GM18517 (cell line): ENCODE data around the gene LRRC10B.

ENCODE experiments used
- ATAC-seq: cut with Tn5 transposase; IDR thresholded peaks from one replicate; pipeline ENCODE4 v1.9.1; 2021; ENCODE audit warnings: mild to moderate bottlenecking, moderate library complexity; ENCODE audit not compliant: unreplicated experiment

LRRC10B gene

DNA sequence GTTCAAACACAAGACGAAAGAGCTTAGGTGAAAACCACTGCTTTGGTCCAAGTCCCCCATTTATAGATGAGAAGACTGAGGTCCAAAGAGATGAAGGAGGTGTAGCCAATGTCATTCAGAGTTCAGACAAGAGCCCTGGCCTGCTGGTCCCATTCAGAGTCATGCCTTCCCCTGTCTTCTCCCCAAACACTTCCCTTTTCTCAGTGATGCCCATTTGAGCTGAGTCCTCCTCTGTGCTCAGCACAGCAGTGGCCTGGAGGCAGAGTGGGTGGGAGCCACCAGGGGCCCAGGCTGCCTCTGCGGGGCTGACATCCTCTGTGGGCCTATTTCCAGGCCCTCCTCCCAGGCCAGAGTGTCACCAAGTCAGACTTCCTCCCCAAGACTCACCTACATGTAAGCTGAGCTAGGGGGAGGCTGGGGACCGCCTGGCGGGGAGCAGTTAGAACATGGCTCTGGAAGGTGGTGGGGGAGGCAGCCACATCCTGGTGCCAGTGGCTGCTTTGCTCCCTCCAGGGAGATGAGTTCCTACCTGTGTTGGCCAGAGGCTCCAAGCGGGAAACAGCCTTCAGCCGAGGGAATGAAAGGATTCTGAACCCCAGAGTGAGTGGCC lies 22.4 kb upstream of the LRRC10B start:
- ATAC-seq = no peak

DNA sequence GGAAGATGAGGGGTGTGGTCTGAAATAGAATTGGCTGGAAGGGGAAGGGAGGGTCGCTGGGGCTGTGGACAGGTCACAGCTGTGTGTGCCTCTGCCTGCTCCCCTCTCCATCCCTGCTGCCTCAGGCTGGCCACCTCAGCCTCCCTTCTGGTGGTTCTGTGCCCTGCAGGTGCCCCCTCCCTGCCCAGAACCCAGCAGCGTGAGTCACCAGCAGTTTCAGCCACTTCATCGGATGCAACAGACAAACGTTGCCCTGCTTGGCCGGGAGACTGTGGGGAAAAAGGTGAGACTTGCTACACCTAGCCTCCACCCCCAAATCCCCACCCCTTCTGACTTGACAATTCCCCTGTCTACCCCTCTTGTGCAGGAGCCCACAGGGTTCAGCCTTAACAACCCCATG lies 21.8 kb upstream of the LRRC10B start:
- no peak for ATAC-seq

DNA sequence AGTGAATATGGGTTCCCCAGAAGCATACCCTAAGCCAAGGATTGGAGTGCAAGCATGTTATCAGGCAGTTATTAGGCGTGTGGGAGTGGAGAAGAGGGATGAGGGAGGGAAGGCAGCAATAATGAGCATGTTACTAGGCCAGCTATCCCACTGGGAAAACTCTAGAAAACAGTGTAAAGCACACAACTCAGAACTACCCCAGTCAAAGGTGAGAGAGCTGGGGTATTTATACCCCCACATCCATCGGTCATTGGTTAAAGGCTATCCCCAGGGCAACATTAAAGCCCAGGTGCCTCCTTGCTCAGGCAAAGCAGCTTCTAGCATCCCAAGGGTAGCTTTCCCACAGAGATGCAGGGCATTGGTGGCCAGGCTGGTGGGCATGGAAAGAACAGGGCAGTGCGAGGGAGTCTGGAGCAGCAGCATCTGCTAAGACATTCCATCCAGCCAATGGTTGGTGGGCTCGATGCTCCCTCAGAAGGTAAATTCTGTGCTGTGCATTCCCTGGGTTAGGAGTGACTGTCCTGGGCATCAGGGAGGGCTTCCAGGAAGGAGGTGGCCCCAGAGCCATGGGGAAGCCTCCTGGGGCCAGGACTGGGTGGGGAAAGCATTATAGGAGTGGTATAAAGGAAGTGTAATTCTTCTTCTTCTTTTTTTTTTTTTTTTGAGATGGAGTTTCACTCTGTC lies 21.1 kb upstream of the LRRC10B start:
- no peak for ATAC-seq

DNA sequence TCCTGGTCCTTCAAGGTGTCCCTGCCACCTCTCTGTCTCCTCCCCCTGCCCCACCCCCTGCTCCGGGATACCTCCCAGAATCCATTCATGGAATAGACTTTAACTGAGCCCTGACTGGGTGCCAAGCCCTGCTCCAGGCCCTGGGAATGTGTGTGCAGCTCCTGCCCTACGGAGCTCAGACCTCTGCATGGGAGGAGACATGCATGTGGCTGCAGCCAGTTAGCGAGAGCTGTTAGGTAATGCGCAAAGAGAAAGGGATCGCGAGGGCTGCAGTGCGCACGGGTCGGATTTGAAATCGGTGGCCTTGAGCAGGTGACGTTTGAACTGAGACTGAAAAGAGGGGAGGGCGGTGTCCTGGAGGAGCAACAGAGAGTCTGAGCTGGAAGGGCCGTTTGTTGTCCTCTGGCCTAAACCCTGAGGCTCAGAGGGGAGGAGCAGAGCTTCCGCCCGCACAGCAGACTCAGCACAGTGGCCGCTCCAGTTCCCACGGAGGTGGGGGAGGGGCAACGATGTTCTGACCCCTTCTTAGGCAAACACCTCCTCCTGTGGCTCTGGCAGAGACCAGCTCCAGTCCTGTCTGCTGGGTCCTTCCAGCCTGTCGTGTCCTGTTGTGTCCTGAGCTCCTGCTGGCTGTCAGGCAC lies 19.8 kb upstream of the LRRC10B start:
- ATAC-seq = no peak

DNA sequence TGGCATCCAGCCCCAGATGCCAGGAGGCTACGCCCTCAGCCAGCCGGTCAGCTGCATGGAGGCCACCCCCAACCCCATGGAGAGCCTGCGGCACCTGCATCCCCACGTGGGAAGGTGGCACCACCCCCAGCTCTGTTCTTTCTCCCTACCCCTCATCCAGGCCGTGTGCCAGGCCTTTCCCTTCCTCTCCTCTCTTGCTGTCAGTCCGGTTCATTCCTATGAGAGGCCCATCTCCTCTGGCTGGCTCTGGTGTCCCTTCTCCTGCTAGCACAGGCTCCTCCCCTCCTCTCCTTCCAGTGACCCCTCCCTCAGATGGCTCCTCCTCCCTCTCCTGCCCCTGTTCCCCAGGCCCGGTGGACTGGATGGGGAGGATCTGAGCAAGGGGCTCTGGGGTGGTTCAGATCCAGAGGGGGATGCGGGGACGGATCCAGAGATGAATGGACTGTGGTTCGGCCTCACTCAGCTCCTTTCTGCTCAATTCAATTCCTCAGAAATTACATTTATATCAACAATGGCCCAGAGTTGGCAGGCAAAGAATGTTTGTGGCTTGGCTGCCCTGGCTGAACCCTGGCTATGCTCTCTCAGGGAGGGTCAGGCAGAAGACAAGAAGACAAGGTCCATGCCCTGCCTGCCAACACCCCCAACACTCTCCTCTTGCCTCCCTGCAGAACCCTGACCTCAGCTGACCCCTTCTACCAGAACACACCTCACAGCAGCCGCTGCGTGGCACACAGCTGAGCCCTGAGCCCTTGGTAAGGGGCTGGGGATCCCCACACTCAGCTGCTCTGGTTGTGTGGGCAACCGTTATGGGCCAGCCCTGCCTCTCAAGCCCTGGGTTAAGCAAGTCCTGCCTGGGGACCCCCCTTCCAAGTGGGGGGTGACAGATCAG lies 18.5 kb upstream of the LRRC10B start:
- no peak for ATAC-seq

DNA sequence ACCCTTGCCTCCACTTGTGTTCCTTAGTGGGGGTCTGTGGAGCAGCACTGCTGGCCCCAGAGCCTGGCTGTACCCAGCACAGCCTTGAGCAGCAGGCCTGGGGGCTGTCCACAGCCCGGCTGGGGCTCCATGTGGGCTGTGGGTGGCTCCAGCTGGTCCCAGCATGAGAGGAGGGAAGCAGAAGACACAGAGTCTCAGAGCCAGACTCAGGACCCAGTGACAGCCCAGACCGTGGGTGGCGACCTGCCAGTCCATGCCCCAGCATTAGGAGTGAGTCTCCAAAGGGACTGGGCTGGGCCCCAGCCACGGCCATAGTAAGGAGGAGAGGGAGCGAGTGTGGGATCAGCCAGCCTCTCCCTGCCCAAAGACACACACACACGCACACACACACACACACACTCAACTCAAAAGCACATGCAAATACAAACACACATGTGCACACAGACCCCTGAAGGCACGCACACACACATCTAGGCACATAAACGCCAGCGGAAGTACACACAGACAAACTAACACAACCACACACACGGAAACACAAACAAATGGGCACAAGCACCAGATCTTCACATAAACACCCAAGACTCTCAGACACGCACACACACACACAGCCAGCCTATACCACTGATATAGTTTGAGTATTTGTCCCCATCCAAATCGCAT lies 16.7 kb upstream of the LRRC10B start:
- ATAC-seq = no peak

DNA sequence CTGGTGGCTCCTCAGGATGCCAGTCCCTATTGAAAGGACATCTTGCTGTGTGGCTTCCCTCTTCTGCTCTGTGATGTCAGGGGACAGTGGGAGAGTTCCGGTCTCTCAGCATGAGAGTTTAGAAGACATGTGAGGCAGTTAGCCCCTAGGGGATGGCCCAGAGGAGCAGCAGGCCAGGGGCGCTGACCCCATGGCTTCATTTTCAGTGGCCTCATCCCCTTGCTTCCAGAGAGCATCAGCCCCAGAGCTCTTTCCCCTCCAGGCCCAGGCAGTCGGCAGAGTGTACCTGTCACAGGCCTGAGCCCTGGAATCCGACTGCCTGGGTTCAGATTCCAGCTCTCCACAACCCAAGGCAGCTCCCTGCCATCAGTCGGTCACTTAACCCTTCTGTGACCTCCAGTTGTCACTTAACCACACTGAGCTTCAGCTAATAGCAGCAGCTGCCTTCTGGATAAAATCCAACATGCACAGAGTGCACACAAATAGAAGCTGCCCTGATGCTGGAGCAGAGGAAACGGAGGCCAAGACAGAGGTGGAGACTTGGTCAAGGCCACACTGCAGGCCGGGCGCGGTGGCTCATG lies 14.1 kb upstream of the LRRC10B start:
- ATAC-seq = no peak

DNA sequence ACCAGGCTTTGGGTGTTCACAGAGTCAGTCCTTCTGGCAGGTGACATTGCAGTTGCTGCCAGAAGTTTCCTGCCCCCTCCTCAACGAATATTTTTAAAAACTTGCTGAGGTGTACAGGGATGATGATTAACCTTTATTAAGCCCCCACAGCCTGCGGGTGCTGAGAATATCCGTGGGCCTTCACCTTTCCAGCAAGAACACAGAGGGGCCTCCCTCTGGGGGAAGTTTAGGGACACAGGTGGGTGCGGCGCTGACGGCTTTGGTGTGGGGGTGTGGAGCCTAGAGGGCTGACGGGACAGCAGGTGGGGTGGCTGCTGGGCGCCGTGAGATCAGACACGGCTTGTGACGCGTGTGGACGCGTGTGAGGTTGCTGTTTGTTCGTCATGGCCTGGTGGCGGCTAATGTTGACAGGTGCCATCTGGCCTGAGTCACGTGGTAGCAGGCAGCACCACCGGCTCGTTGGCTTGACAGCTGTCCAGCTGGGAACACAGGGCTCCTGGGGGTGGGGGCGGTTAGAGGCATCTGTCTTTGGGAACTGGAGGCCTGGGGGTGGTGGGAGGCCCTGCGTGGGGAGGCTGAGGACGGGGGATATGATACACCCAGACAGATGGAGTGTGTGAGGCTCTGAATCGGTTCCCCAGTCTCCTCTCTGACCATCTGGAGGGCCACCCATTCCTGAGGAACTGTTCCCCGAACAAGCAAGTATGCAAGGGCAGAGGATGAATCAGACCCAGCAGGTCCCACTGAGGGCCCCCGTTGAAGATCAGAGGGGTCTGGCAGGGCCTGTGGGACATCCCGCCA lies 12.5 kb upstream of the LRRC10B start:
- no peak for ATAC-seq

DNA sequence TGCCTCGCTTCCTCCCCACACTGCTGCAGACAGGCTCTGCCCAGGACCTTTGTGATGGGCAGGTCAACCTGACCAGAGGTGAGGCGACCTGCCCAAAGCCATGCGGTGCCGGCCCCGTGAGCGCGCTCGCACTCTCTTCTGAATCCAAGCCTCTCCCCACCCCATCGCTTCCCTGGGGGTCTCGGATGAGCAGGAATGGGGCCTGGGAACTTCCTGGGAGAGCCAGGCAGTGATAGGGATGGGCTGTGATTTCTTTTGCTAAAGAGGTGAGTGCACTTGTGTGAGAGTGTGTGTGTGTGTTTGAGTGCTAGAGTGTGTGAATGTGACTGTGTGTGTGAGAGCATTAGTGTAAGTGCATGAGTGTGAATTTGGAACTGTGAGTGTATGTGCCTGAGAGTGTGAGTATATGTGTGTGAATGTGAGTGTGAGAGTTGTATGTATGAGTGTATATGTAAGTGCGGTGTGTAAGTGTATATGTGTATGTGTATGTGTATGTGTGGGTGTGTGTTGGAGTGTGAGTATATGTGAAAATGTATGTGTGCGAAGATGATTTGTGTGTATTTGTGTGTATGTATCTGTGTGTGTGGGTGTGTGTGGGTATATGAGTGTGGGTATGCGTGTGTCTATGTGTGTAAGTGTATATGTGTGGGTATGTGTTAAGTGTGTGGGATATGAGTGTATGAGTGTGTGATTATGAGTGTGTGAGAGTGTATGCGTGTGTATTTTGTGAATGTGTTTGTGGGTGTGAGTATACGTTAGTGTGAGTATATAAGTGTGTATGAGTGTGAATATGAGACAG lies 11.7 kb upstream of the LRRC10B start:
- no peak for ATAC-seq

DNA sequence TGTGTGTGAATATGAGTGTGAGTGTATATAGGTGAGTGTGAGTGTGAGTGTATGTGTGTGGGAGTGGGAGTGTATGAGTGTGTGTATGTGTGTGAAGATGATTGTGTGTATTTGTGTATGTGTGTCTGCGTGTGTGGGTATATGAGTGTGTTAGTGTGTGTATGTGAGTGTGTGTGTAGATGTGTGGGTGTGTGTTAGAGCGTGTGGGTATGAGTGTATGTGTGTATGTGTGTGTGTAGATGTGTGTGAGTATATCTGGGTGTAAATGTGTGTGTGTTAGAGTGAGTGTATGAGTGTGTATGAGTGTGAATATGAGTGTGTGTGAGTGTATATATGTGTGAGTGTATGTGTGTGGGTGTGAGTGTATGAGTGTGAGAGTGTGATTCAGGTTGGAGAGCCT lies 11.1 kb upstream of the LRRC10B start:
- ATAC-seq = no peak

DNA sequence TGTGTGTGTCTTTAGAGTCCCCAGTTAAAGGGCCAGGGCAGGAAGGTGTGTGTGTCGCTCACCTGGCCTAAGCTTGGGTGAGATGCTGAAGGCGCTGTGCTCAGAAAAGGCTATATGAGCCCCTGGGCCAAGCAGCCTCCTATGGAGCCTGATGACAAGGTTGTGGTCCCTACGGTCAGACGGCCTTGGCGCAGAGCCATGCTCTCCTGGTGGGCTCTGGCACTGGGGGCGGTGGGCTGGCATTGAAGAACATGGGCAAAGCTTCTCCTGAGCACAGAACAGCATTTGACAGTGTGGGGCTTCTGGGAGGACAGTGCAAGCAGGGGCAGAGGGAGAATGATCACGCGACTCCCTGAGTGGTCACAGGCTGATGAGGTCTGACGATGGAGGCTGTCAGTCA lies 10.7 kb upstream of the LRRC10B start:
- ATAC-seq = no peak

DNA sequence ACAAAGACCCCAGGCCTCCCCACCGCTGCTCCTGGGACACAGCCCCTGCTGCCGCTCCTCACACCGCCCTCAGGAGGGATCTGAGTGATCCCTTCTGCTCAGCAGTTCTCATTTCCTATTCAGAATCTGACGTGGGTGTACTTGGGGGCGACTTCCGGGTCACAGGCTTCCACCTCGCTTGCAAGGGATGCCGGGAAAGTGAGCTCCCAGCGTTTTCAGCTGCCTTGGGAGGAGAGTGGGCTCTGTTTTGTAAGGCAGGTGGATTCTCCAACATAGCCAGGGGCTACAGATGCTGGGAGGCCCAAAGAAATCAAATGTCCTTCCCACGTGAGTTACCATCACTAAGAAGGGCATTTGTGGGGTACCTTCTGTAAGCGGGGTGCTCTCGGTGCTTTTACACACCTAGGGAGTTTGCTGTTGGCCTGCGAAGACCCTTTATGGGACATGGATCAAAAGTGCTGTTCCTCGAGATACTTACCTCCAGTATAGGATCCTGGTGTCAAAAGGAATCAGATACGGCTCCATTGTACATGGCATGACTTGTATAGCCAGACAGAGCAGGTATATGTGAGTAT lies 9.7 kb upstream of the LRRC10B start:
- no peak for ATAC-seq

DNA sequence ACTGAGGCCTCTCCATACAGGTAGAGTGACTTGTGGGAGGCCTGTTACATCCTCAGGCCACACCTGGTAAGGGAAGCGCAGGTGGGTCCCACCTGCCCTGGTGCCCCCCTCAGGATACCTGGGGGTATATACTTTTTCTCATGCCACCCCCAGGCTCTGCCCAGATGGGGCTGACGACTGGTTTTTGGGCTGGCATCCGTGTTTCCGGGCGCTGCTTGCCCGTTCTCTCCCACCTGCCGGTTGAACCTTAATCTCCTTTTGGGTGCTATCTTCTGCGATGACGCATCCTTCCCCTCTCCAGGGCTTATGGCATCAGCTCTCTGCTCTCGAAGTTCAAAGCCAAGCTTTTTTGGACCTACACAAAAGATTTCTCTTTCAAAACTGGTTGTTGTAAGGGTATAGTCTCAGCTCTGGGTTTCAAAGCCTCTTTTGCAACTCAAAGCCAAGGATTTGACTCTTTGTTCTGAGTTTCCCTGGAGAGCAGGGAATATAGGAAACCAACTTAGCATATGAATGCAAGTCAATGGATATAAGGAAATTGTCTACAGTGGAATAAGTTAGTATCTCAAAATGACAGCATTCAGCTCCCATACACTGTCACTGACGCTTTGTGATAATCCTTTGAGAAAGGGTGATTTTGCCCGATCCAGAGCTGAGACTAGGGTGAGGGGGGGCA lies 8.6 kb upstream of the LRRC10B start:
- no peak for ATAC-seq

DNA sequence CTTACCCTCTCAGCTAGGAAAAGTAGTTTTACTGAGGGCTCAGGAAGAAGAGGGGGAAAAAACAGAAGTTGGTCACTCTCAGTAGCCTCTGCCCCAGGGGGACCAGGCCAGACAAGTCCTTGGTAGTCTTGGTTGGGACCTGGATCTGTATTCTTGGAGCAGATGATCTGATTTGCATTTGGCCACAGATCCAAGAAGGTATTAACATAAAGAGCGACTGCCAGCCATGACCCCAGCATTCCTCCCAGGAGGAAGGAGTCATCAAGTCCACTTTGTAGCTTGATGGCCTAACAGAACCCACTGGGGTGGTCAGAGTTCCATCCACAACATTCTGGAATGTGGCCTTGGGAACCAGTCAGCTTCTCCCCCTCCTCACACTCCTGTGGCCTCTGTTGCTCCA lies 6.0 kb upstream of the LRRC10B start:
- ATAC-seq = no peak

DNA sequence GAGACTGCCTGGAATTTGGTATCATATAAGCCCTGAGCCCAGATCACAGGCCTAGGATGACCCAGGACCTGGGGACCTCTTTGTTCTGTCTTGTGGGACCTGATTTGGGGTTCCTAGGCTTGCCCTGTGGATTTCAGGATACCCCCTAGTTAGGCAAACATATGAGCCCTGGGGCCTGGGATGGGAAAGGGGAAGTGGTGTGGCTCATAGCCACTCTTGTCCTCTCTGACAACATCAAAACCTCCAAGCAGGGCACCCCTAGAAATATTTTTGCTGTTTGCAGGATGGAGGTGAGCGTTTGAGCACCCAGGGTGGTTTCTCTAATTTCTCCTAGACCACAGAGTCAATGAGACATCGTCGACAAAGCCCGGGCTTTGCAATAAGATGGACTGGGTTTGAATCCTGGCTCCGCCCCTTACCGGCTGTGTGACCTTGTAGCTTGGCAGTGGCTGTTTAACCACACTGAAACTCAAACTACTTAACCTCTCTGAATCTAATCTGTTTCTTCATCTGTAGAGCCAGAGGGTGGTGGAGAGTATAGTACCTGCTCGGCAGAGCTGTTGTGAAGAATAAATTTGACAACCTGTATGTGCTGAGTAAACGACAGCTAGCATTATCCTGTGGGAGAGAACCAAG lies 5.3 kb upstream of the LRRC10B start:
- no peak for ATAC-seq

DNA sequence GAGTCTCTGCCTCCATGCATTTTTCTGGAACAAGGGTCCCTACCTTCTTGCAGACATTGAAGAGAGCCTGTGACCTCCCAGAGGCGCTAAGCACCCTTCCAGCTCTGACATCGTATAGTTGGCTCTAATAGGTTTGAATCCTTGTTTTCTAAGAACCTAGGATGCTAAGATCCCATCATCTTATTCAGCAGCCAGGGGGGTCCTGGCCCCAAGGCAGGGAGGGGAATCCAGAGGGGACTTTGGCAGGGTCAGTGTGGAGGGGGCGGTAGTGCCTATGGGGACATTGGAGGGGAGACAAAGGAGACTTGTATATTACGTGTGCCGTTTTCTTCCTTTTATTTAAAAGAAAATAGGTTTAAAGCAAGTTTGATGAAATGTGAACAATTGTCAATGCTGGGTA lies 3.4 kb upstream of the LRRC10B start:
- no peak for ATAC-seq

DNA sequence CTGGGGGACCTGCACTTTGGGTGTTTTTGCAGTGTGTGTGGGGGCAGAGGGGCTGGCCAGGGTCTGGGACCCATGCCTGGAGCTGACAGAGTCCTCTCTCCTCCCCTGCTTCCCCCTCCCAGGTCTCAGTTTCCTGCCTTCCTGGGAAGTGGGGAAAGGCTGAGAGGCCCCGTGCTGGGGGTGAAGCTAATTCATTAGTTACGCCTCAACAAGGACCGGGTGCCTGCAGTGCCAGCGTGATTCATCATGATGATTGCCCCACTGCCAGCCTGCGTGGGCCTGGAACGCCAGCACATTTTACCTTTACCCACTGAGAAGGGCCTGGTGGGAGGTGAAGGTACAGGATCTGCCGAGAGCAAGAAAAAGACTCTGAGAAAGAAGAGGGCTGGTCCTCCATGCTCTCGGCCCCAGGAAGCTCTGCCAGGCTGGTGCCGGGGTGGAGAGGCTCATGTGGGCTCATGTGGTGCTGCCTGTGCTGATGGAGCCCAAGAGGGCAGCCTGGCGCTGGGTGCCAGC lies 2.9 kb upstream of the LRRC10B start:
- no peak for ATAC-seq
